Neural progenitor cell (in vitro differentiated cells): Measurements from ENCODE around the gene RGS11. TPM values are rescaled to one million over a fixed set of nuclear protein-coding genes. Genes with fewer than 3 reads are reported as not detected.

Experiments used
- DNase-seq: peaks from one replicate; pipeline ENCODE4 v3.0.0-alpha.2; 2016; ENCODE audit warnings: low spot score
- H2AFZ ChIP-seq: fragments of 200-600 bp; sonication (generic); replicated peaks from 2 replicates; pipeline ENCODE4 v1.6.1; 2016; ENCODE audit warnings: antibody characterized with exemption
- H3F3A ChIP-seq: fragments of 200-600 bp; sonication (generic); 2 replicates; pipeline ENCODE4 v1.6.1; 2016; ENCODE audit warnings: antibody characterized with exemption, low read depth
- H3K27ac ChIP-seq: fragments of 200-600 bp; sonication (generic); 2 replicates; pipeline ENCODE4 v1.5.1; 2016; ENCODE audit warnings: mild to moderate bottlenecking
- H3K27me3 ChIP-seq: fragments of 200-600 bp; sonication (generic); 2 replicates; pipeline ENCODE4 v1.6.1; 2016; ENCODE audit warnings: mild to moderate bottlenecking, moderate library complexity
- H3K36me3 ChIP-seq: fragments of 200-600 bp; sonication (generic); 2 replicates; pipeline ENCODE4 v1.5.1; 2016
- H3K4me1 ChIP-seq: fragments of 200-600 bp; sonication (generic); 2 replicates; pipeline ENCODE4 v1.6.1; 2016; ENCODE audit warnings: mixed run types
- H3K4me2 ChIP-seq: fragments of 200-600 bp; sonication (generic); 2 replicates; pipeline ENCODE4 v1.6.1; 2016
- H3K4me3 ChIP-seq: fragments of 200-600 bp; sonication (generic); 2 replicates; pipeline ENCODE4 v1.5.1; 2016
- H3K79me2 ChIP-seq: fragments of 200-600 bp; sonication (generic); 2 replicates; pipeline ENCODE4 v1.6.1; 2016; ENCODE audit warnings: low read depth
- H3K9ac ChIP-seq: fragments of 200-600 bp; sonication (generic); 2 replicates; pipeline ENCODE4 v1.6.1; 2016
- H3K9me3 ChIP-seq: fragments of 200-600 bp; sonication (generic); 2 replicates; pipeline ENCODE4 v1.5.1; 2016; ENCODE audit warnings: low read depth
- H4K20me1 ChIP-seq: fragments of 200-600 bp; sonication (generic); 2 replicates; pipeline ENCODE4 v1.6.1; 2016; ENCODE audit warnings: low read depth
- H3K27ac Mint-ChIP-seq: 3 replicates; pipeline ENCODE4 v1.8.0; 2021; ENCODE audit warnings: mixed read lengths
- H3K27me3 Mint-ChIP-seq: 2 replicates; pipeline ENCODE4 v1.8.0; 2022; ENCODE audit warnings: low read depth, mild to moderate bottlenecking, inconsistent platforms, moderate library complexity, mixed read lengths; ENCODE audit not compliant: insufficient read depth
- H3K36me3 Mint-ChIP-seq: 3 replicates; pipeline ENCODE4 v1.8.0; 2021; ENCODE audit warnings: mixed read lengths
- H3K4me1 Mint-ChIP-seq: 3 replicates; pipeline ENCODE4 v1.8.0; 2021; ENCODE audit warnings: mixed read lengths
- H3K4me3 Mint-ChIP-seq: 3 replicates; pipeline ENCODE4 v1.8.0; 2021; ENCODE audit warnings: mild to moderate bottlenecking, moderate library complexity, mixed read lengths
- H3K9me3 Mint-ChIP-seq: 3 replicates; pipeline ENCODE4 v1.8.0; 2020; ENCODE audit warnings: mixed read lengths
- EZH2 ChIP-seq: fragments of 200-600 bp; sonication (generic); IDR thresholded peaks from 2 replicates; pipeline ENCODE4 v1.6.1; 2017; ENCODE audit warnings: antibody characterized with exemption, mild to moderate bottlenecking, moderate library complexity
- EZH2phosphoT487 ChIP-seq: fragments of 200-600 bp; sonication (generic); IDR thresholded peaks from 2 replicates; pipeline ENCODE4 v1.6.1; 2017; ENCODE audit warnings: antibody characterized with exemption
- total RNA-seq: library from RNA; depleted of rRNA; stranded (reverse); fragments of >200 nt; gene quantifications from 2 replicates; pipeline ENCODE4 v1.2.3, GENCODE V29; 2015; ENCODE audit warnings: low replicate concordance
- TF ChIP-seq, protein P1 (sequence below): fragments of 200-600 bp; sonication (generic); IDR thresholded peaks from 2 replicates; pipeline ENCODE4 v1.5.1; 2017; ENCODE audit warnings: antibody characterized with exemption, mild to moderate bottlenecking

RGS11 gene
- total RNA-seq, 1 donor from 2014 or later = 0.52 TPM

DNA sequence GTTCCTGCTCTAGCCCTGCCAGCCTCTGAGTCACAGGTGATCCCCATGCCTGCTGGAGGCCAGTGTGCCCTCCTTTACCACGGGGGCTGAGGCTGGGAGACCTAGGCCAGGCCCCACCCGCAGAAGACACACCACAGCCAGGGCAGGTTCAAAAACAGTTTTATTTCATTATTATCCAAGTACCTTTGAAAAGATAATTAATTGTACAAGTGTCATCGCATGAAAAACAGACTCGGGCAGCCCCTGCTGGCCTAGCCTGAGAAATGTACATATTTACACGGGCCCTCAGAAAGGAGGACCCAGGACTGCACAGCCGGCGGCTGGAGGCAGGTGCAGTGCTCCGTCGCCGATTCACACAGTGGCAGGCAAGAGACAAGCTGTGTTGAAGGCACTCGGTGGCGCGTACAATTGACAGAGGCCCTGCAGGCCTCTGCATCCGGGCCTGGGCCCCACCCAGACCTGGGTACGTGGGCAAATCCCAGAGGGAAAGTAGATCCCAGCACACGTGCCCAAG is 11.6 kb upstream of the RGS11 start:
- Mint-ChIP-seq H3K27ac (no peak overlapping the region), H3K36me3 (peaks cover 10% of the 10 kb centered on the region), H3K9me3 (peaks cover 5% of the 10 kb centered on the region), H3K27me3 (peaks cover 2% of the 10 kb centered on the region), H3K4me1 (no peaks in the 10 kb centered on the region), H3K4me3 (no peak overlapping the region)
- no peaks in the 10 kb centered on the region for H3K9me3 ChIP-seq
- H3K79me2 ChIP-seq = no peaks in the 10 kb centered on the region
- TF ChIP-seq EZH2phosphoT487 = no peak
- no peak for TF ChIP-seq EZH2
- TF ChIP-seq, protein P1, sequence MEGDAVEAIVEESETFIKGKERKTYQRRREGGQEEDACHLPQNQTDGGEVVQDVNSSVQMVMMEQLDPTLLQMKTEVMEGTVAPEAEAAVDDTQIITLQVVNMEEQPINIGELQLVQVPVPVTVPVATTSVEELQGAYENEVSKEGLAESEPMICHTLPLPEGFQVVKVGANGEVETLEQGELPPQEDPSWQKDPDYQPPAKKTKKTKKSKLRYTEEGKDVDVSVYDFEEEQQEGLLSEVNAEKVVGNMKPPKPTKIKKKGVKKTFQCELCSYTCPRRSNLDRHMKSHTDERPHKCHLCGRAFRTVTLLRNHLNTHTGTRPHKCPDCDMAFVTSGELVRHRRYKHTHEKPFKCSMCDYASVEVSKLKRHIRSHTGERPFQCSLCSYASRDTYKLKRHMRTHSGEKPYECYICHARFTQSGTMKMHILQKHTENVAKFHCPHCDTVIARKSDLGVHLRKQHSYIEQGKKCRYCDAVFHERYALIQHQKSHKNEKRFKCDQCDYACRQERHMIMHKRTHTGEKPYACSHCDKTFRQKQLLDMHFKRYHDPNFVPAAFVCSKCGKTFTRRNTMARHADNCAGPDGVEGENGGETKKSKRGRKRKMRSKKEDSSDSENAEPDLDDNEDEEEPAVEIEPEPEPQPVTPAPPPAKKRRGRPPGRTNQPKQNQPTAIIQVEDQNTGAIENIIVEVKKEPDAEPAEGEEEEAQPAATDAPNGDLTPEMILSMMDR = no peak
- H3K27me3 ChIP-seq = peaks cover 2% of the 10 kb centered on the region
- H3K4me1 ChIP-seq = no peaks in the 10 kb centered on the region
- no peaks in the 10 kb centered on the region for H4K20me1 ChIP-seq
- no peak overlapping the region for H3K27ac ChIP-seq
- H3K4me3 ChIP-seq = no peak overlapping the region
- H2AFZ ChIP-seq = no peak overlapping the region
- H3K9ac ChIP-seq = no peak overlapping the region
- no peaks in the 10 kb centered on the region for H3F3A ChIP-seq
- H3K4me2 ChIP-seq = no peak overlapping the region
- no peaks in the 10 kb centered on the region for H3K36me3 ChIP-seq
- no peak for DNase-seq

DNA sequence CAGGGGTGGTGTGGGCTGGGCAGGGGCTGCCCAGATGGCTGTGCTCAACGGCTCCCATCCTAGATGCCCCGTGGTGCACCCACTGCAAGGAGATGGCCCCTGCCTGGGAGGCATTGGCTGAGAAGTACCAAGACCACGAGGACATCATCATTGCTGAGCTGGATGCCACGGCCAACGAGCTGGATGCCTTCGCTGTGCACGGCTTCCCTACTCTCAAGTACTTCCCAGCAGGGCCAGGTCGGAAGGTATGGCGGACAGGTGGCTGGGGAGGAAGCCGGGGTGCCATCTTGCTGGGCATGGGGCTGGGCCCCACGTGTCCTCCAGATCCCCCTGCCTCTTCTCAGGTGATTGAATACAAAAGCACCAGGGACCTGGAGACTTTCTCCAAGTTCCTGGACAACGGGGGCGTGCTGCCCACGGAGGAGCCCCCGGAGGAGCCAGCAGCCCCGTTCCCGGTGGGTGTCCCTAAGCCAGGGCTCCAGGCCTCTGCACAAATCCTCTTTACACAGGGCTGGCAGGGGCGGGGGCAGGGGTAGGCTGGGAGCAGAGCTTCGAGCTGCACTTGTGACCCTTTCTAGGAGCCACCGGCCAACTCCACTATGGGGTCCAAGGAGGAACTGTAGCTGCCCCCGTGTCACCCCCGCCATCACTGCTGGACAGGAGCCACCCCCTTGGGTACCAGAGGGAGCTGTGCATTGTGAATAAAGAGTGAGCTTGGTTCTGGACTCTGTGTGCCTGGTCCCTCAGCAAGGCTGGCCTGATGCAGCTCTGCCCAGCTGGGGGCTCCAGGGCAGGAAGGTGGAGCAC is 10.9 kb upstream of the RGS11 start:
- TF ChIP-seq, protein P1 = no peak
- no peak for TF ChIP-seq EZH2phosphoT487
- TF ChIP-seq EZH2 = no peak
- H3K4me3 Mint-ChIP-seq = no peak overlapping the region
- no peak overlapping the region for H3K27ac Mint-ChIP-seq

DNA sequence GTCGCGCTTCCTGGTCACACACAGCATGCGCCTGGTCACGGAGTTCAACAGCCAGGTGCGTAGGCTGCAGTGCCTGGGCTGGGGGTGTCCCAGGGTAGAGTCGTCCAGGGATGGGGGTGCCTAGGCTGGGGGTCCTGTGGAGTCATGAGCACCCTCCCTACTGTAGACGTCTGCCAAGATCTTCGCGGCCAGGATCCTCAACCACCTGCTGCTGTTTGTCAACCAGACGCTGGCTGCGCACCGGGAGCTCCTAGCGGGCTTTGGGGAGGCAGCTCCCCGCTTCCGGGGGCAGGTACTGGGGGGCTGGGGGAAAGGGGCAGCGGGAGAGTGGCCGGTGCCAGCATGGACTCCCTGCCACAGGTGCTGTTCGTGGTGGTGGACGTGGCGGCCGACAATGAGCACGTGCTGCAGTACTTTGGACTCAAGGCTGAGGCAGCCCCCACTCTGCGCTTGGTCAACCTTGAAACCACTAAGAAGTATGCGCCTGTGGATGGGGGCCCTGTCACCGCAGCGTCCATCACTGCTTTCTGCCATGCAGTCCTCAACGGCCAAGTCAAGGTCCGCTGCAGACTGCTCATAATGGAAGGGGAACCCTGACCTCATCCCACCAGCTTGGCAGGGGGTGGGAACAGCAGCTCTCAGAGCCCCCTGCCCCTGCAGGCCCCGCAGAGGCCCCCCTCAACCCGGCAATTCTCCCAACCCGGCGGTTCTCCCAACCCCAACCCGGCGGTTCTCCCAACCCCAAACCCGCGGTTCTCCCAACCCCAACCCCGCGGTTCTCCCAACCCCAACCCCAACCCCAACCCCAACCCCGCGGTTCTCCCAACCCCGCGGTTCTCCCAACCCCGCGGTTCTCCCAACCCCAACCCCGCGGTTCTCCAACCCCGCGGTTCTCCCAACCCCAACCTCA is 9.7 kb upstream of the RGS11 start:
- H3K27ac Mint-ChIP-seq = no peak overlapping the region
- H3K4me3 ChIP-seq = no peak overlapping the region
- no peaks in the 10 kb centered on the region for H3K4me1 Mint-ChIP-seq
- peaks cover 21% of the 10 kb centered on the region for H3K27me3 ChIP-seq
- no peak overlapping the region for H3K27ac ChIP-seq
- H3K36me3 Mint-ChIP-seq = peaks cover 9% of the 10 kb centered on the region
- no peak overlapping the region for H2AFZ ChIP-seq
- H3K9me3 ChIP-seq = no peaks in the 10 kb centered on the region
- no peaks in the 10 kb centered on the region for H3K36me3 ChIP-seq
- H3K27me3 Mint-ChIP-seq = peaks cover 5% of the 10 kb centered on the region
- TF ChIP-seq, protein P1 = no peak
- no peak for TF ChIP-seq EZH2phosphoT487
- no peak for TF ChIP-seq EZH2
- H4K20me1 ChIP-seq = peaks cover 6% of the 10 kb centered on the region
- no peak overlapping the region for H3K4me3 Mint-ChIP-seq
- H3K9ac ChIP-seq = no peak overlapping the region
- peaks cover 5% of the 10 kb centered on the region for H3K9me3 Mint-ChIP-seq
- H3F3A ChIP-seq = no peaks in the 10 kb centered on the region
- no peaks in the 10 kb centered on the region for H3K79me2 ChIP-seq
- peaks cover 8% of the 10 kb centered on the region for H3K4me1 ChIP-seq
- no peak overlapping the region for H3K4me2 ChIP-seq
- no peak for DNase-seq

More for the DNA sequence above, 10.9 kb upstream of the RGS11 start:
- DNase-seq = no peak
- H4K20me1 ChIP-seq = peaks cover 4% of the 10 kb centered on the region
- H2AFZ ChIP-seq = no peak overlapping the region
- H3K79me2 ChIP-seq = no peaks in the 10 kb centered on the region
- Mint-ChIP-seq H3K36me3 (peaks cover 9% of the 10 kb centered on the region), H3K27me3 (peaks cover 2% of the 10 kb centered on the region), H3K9me3 (peaks cover 5% of the 10 kb centered on the region), H3K4me1 (no peaks in the 10 kb centered on the region)
- no peaks in the 10 kb centered on the region for H3K4me1 ChIP-seq
- no peak overlapping the region for H3K4me2 ChIP-seq
- H3K9ac ChIP-seq = no peak overlapping the region
- no peaks in the 10 kb centered on the region for H3K9me3 ChIP-seq
- H3K36me3 ChIP-seq = no peaks in the 10 kb centered on the region
- no peak overlapping the region for H3K27ac ChIP-seq
- peaks cover 8% of the 10 kb centered on the region for H3K27me3 ChIP-seq
- no peaks in the 10 kb centered on the region for H3F3A ChIP-seq
- no peak overlapping the region for H3K4me3 ChIP-seq
